ENCODE measurements around the gene AUP1.

DNA sequence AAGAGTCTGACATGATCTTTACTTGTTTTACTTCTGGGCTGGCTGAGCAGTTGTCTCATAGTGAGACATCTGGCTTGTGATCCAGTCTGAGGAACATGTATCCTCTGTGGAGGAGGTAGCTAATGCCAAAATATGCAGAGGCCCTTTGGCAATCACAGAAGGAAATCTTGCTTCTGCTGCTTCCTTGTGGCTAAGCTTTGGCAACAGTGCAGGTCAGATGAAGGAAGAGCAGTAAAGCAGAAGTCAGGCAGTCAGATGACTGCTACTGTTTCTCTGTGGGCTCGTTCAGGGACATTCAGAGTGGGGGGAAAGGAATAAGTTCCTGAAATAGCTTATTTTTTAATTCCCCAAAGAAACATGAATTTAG, 47.3 kb upstream of the AUP1 start:
- TF ChIP-seq POLR2A (IDR thresholded peaks at IDR 0.05) = no peak
- TF ChIP-seq, protein P1, sequence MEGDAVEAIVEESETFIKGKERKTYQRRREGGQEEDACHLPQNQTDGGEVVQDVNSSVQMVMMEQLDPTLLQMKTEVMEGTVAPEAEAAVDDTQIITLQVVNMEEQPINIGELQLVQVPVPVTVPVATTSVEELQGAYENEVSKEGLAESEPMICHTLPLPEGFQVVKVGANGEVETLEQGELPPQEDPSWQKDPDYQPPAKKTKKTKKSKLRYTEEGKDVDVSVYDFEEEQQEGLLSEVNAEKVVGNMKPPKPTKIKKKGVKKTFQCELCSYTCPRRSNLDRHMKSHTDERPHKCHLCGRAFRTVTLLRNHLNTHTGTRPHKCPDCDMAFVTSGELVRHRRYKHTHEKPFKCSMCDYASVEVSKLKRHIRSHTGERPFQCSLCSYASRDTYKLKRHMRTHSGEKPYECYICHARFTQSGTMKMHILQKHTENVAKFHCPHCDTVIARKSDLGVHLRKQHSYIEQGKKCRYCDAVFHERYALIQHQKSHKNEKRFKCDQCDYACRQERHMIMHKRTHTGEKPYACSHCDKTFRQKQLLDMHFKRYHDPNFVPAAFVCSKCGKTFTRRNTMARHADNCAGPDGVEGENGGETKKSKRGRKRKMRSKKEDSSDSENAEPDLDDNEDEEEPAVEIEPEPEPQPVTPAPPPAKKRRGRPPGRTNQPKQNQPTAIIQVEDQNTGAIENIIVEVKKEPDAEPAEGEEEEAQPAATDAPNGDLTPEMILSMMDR (IDR thresholded peaks at IDR 0.05) = no peak

All from gastroesophageal sphincter (tissue), 3 donors.